HT1080 (cell line): ENCODE data around the gene GPR108. TPM values are rescaled to one million over a fixed set of nuclear protein-coding genes. Genes with fewer than 3 reads are reported as not detected.
"Not testable (repeated sequence)": the region's sequence is repeated elsewhere in the genome, so short reads cannot be mapped to it uniquely, and the experiment has no call there.

Experiments used
- DNase-seq: peaks from one replicate; pipeline ENCODE4 v3.0.0-alpha.2; 2015; ENCODE audit warnings: low read depth
- total RNA-seq: library from RNA; depleted of rRNA; stranded (reverse); fragments of >200 nt; shearing (Covaris generic); gene quantifications from 2 replicates; pipeline ENCODE4 v1.2.3, GENCODE V29; 2014

Gene GPR108
- total RNA-seq, 1 experiment from 2014 or later: 25.5 TPM

GRCh38 chr19:6761053-6761676 is 23.8 kb upstream of the GPR108 start:
- peak; percentile 61 for DNase-seq

DNA sequence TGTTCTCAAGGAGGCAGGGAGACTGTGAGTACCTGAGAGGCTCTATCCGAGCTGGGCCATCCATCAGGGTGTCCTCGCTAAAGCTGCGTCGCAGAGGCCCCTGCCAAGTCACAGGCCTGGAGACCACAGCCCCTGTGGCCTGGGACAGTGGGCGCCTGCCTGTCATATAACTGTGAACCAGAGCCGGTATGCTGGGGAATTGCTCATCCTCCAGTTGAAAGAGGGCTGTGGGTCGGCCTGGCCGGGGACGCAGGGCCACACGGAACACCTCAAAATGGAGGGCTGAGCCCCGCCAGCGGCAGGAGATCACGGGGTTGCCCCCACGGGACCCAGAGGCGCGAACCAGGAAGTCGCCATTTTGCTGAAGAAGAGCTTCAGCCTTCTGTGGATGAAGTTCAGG is 23.2 kb upstream of the GPR108 start:
- no peak for DNase-seq

DNA sequence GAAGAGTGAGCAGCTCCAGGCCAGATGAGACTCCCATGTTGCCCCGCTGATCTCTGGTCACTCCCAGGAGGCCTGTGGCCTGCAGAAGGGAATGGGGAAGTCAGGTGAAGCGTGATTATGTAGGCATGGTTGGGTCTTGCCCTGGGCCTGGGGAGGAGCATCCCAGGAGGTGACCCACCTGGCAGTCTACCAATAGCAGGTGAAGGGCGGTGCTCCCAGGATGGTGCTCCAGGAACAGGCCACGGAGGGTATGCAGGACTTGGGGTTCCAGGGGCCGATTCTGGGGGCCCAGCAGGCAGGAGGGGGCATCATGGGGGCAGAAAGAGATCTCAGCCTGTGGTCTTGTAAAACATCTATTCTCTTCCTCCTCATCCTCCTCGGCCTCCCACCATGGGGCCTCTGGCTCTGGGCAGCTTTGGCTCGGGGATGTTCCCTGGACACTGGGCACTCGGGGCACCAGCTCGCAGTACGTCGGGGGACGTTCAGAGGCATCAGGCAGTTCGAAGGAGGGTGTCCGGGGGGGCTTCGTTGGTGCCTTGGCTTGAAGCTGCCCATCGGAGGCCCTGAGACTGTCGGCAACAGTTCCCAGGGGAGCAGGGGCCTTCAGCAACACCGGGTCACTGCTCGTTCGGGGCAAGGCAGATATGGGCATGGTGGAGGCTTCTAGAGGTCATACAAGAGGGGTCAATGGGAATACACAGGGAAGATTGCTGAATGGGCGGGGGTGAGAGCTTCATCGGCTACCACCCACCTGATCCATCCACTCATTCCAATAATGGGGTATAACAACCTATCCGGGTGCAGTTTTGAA is 17.5 kb upstream of the GPR108 start:
- DNase-seq: no peak

DNA sequence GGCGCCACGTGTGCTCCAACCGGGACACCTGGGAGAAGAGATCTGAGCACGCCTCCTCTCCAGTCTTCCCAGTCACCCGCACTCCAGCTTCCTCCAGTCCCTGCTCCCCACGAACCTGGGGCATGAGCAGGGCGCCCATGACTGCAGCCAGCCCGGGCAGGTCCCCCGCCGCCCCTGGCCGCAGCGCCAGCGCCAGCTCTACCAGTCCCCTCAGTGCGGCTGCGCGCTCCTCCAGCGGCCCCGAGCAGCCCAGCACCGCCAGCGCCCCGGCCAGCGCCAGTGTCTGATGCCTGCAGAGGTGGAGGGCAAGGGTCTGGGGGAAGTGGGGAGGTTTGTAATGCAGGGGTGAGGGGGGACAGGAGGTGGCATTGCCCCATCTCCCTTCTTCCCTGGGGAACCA is 16.8 kb upstream of the GPR108 start:
- no peak for DNase-seq

- no peak for DNase-seq
These were observed 16.0 kb upstream of the GPR108 start for GRCh38 chr19:6753178-6754031.

GRCh38 chr19:6752256-6753177 is 15.1 kb upstream of the GPR108 start:
- DNase-seq: no peak

DNA sequence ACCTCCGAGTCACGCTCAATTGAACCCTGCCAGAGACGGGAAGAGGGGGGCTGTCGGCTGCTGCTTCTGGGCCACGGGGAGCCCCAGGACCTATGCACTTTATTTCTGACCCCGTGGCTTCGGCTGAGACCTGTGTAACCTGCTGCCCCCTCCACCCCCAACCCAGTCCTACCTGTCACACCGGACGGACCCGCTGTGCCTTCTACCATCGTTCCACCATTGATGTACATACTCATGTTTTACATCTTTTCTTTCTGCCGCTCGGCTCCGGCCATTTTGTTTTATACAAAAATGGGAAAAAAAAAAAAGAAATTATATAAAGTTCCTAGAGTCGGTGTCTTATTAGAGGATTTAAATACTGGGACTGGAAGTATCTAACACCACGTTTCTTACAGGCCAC is 13.8 kb upstream of the GPR108 start:
- no peak for DNase-seq

- no peak for DNase-seq
These were observed 12.7 kb upstream of the GPR108 start for GRCh38 chr19:6750062-6750461.

DNA sequence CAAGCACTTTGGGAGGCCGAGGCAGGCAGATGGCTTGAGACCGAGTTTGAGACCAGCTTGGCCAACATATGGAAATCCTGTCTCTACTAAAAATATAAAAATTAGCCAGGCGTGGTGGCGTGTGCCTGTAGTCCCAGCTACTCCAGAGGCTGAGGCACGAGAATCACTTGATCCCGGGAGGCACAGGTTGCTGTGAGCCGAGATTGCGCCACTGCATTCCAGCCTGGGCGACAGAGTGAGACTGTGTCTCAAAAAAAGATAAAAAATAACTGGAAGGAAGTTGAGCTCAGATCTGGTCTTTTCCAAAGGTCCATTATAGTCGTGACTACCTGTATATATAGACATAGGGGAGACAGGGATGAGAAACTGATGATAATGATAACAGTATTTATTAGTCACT is 11.2 kb upstream of the GPR108 start:
- DNase-seq: not testable (repeated sequence)

DNA sequence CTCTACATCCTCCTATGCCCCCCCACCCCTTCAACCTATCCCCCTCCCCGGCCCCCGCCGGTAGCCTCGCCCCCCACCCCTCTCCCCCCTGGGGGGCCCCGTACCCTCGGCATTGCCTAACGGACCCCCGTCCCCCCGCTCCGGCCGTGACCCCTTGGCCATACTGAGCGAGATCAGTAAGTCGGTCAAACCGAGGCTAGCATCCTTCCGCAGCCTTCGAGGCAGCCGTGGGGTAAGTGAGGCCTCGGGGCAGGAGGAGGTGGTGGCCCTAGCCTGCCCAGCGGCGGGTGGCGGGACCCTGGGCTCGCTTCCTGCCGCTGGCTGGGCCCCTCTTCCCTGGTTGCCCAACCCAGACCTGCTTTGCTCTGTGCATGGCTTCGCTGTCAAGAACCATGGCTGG is 8.6 kb upstream of the GPR108 start:
- no peak for DNase-seq

DNA sequence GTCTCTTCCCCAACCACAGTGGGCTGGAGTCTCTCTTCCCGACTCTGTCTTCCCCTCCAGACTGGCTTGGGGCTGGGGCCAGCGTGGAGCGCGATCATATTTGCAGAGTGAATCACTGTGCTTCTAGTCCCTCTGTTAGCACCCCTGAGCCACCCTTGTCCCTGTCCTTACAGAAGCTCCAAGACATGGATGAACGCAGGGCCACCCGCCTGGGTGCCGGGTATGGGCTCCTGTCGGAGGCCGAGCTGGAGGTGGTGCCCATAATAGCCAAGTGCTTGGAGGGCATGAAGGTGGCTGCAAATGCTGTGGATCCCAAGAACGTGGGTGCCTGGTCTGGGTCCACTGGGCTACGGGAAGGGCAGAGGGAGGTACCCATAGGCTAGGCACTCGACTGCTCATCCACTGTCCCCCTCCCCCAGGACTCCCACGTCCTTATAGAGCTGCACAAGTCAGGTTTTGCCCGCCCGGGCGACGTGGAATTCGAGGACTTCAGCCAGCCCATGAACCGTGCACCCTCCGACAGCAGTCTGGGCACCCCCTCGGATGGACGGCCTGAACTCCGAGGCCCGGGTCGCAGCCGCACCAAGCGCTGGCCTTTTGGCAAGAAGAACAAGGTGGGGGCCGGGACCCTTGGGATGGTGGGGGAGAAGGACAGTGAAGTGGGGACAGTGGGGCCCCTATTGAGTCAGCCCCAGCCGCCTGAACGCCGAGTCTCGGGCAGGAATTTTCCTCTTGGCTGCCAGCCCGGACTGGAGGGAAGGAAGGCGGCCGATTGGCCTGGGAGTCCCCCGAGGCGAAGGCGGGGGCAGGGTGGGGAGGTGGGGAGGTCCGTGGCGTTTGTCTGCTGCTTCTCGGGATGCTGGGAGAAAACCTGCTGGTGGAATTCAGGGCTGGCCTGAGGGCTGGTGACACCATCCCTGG is 7.3 kb upstream of the GPR108 start:
- DNase-seq: no peak

DNA sequence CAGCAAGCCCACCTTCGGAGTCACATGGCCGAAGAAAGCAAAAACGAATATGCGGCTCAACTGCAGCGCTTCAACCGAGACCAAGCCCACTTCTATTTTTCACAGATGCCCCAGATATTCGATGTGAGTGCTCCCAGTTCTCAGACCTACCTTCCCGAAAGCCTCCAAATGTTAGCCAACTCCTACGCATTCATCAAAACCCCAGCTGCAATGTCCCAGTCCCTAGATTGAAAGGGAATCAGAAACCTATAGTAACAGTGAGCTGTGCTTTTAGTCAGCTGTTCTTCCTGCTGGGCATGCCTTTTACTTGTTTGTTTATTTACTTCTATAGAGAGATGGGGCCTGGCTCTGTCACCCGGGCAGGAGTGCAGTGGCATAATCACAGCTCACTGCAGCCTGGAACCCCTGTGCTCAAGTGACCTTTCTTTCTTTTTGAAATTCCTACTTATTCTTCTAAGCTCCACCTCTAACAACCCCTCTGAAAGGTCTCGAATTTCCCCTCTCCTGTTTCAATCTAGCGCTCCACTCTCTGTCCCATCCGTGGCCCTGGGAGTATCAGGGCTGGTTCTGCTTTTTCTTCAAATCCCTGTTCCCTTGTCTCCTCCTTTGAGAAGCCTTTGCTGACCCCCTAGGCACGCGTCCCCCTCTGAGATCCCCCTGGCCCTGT is 6.5 kb upstream of the GPR108 start:
- DNase-seq: no peak

DNA sequence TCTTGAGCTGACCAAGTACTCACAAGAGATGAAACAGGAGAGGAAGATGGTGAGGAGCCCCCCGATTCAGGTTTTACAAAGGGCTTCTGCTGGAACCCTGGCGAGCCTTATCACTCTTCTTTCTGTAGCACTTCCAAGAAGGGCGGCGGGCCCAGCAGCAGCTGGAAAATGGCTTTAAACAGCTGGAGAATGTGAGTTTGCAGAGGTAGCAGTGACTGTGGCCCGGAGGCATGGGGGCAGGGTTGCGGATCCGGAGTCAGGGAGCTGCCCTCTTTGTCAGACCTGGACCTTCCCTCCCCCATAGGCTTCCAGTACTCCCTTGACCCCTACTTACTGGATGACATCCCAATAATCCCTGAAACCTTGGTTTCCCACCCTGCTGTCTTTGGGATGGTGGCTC is 5.7 kb upstream of the GPR108 start:
- no peak for DNase-seq

DNA sequence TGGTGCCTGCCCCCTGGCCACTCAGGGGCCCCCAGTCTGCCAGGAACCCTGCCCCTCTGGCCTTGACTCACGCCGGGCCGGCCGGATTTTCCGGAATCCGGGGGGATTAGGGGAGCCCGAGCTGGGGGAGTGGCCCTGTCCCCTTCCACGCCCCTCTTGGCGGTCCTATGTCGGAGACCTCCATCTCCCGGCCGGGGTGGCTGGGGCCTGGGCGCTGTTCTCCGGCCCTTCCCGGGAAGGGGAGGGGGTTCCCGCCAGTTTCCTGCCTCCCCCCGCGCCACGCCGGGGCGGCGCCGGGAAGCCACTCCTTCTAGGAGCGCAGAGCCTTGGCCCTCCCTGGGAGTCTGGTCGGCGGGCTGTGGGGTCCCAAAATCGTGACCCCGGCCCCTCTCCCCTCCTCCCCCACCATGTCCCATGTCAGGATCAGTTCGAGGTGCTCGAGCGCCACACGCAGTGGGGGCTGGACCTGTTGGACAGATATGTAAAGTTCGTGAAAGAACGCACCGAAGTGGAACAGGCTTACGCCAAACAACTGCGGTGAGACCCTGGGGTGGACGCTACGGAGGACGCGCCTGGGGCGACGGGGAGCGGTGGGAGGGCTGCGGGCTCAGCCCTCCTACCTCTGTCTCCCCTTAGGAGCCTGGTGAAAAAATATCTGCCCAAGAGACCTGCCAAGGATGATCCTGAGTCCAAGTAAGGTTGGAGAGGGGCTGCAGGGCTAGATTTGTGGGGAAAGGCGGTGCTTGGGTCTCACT is 3.4 kb upstream of the GPR108 start:
- DNase-seq: peak; percentile 27

DNA sequence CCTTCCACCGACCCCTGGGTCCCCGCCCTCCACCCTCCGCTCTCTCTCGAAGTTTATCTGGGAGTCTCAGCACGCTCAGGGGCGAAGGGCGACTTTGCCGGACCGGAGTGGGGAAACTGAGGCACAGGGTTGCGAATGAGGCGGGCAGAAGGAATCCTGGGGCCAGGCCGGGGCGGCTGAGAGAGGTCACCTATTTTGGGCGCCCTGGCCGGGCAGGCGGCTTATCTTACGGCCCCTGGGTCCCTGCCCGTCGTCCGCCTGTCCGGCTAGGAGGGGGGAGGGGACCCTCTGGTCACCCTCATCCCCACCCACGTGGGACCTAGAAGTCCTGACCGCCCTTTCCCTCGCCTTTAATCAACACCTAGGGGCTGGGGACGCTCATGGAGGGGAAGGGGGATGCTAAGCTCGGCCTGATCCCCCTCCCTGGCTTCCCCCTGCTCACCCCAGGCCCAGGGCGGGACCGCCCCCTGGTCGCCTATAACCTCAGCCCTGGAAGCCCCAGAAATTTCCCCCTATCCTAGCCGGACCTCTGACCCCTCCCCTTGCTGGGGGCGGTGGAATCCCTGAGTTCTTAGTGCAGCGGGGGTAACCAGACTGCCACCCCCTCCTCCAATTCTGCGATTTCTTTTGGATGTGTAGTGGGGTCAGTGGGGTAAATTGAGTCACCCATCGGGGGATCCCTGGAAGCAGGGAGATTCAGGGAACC is 2.7 kb upstream of the GPR108 start:
- no peak for DNase-seq

GRCh38 chr19:6739390-6739882 is 2.1 kb upstream of the GPR108 start, which contains the start of gene TRIP10:
Gene TRIP10, plus strand, starts transcription at chr19:6739680. Its CDS starts 82 bp downstream, at chr19:6739762.
- DNase-seq: peak; percentile 28

DNA sequence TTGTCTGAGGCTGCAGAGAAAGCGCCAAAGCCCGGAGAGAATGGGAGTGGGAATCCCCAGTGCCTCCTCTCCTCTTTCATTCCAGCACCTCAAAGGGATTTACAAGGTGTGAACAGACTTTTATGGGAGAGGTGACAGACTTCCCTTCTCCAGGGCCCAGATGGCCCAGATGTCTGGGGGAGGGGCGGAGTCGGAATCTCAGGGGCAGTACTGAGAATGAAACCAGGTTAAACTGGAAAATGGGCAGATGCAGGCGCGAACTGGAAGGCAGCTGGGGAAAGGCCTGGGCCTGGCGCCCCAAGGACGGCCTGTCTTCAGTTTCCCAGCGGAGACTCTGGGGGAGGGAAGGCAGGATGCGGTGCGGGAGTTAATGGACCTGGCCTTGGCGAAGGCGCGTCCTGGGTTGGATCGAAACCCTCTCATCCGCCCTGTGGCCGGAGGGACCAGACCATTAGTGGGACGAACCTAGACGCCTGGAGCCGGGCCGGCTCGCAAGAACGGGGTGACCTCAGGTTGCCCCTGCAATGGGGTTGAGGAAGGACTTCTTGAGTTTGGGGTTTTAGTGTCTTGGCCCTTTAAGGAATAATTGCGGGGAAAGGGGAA is 1.5 kb upstream of the GPR108 start:
- DNase-seq: no peak
